HCT116 (cell line): ENCODE results near the gene DGKZ.

Source experiments
- CBX3 ChIP-seq: IDR thresholded peaks from 2 replicates; pipeline ENCODE4 v1.6.1; 2012; ENCODE audit warnings: low read depth
- EZH2 ChIP-seq: fragments of 200-600 bp; sonication (generic); IDR thresholded peaks from 2 replicates; pipeline ENCODE4 v1.6.1; 2017; ENCODE audit warnings: antibody characterized with exemption, mixed run types
- EZH2phosphoT487 ChIP-seq: fragments of 200-600 bp; IDR thresholded peaks from 2 replicates; pipeline ENCODE4 v1.6.1; 2018; ENCODE audit warnings: antibody characterized with exemption, borderline replicate concordance
- POLR2A ChIP-seq: IDR thresholded peaks from 2 replicates; pipeline ENCODE4 v1.7.0; 2011; ENCODE audit warnings: borderline replicate concordance; ENCODE audit not compliant: insufficient read depth, insufficient read length; ENCODE audit errors: extremely low read depth
- POLR2AphosphoS5 ChIP-seq: IDR thresholded peaks from 2 replicates; pipeline ENCODE4 v1.6.1; 2011; ENCODE audit warnings: mild to moderate bottlenecking, low read depth, low read length, moderate library complexity
- ZNF274 ChIP-seq: fragments of 200-500 bp; sonication (Bioruptor generic); IDR thresholded peaks from 2 replicates; pipeline ENCODE4 v1.6.1; 2014; ENCODE audit warnings: mild to moderate bottlenecking, low read depth, low read length, inconsistent platforms
- TF ChIP-seq, protein P1 (sequence below), 3 experiments: fragments of 200-600 bp in 1 of 3; sonication (generic) in 1 of 3; IDR thresholded peaks in 2 of 3; conservative IDR thresholded peaks in 1 of 3; 2 replicates each; pipeline ENCODE4 v1.5.1; 2012 to 2017; ENCODE audit warnings: low read depth in 2 of 3, low read length in 2 of 3, antibody characterized with exemption in 1 of 3, borderline replicate concordance in 1 of 3, control low read depth in 1 of 3, mild to moderate bottlenecking in 1 of 3, mixed read lengths in 1 of 3, mixed run types in 1 of 3, moderate library complexity in 1 of 3; ENCODE audit not compliant: insufficient read depth in 1 of 3

DNA sequence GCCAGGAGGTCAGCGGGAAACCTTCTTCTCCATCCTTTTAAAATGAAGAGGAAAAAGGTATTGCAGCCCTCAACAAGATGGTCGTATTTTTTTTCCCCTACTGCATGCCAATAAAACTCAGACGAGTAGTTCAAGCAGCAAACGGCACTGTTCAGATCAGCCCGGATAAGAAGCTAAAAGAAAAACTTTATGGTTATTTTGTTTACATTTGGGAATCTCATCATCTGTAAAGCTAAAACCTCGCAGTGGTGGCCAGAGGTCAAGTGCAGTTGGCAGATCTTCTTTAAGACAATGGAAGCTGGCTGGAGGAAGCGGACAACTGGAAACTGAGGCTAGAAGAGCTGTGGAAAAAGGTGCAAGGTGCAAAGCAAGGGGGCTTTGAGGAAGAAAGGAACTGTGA, 75.3 kb downstream of the DGKZ start:
- TF ChIP-seq, protein P1, sequence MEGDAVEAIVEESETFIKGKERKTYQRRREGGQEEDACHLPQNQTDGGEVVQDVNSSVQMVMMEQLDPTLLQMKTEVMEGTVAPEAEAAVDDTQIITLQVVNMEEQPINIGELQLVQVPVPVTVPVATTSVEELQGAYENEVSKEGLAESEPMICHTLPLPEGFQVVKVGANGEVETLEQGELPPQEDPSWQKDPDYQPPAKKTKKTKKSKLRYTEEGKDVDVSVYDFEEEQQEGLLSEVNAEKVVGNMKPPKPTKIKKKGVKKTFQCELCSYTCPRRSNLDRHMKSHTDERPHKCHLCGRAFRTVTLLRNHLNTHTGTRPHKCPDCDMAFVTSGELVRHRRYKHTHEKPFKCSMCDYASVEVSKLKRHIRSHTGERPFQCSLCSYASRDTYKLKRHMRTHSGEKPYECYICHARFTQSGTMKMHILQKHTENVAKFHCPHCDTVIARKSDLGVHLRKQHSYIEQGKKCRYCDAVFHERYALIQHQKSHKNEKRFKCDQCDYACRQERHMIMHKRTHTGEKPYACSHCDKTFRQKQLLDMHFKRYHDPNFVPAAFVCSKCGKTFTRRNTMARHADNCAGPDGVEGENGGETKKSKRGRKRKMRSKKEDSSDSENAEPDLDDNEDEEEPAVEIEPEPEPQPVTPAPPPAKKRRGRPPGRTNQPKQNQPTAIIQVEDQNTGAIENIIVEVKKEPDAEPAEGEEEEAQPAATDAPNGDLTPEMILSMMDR (IDR thresholded peaks at IDR 0.05 in 2 of 3, conservative IDR thresholded peaks at IDR 0.05 in 1 of 3; ENCODE audit: borderline replicate concordance in 1 of 3, insufficient read depth in 1 of 3, low read depth in 2 of 3, low read length in 2 of 3) = no peak
- no peak for TF ChIP-seq POLR2AphosphoS5
- no peak for TF ChIP-seq EZH2
- TF ChIP-seq EZH2phosphoT487 = no peak
- TF ChIP-seq ZNF274 = no peak
- no peak for TF ChIP-seq CBX3
- no peak for TF ChIP-seq POLR2A
